NCI-H2029 (cell line): ENCODE measurements around the gene NT5DC2.

Source experiments
- DNase-seq: peaks from one replicate; lab custom pipeline; 2025; lab: John Stamatoyannopoulos, UW

The NT5DC2 gene

DNA sequence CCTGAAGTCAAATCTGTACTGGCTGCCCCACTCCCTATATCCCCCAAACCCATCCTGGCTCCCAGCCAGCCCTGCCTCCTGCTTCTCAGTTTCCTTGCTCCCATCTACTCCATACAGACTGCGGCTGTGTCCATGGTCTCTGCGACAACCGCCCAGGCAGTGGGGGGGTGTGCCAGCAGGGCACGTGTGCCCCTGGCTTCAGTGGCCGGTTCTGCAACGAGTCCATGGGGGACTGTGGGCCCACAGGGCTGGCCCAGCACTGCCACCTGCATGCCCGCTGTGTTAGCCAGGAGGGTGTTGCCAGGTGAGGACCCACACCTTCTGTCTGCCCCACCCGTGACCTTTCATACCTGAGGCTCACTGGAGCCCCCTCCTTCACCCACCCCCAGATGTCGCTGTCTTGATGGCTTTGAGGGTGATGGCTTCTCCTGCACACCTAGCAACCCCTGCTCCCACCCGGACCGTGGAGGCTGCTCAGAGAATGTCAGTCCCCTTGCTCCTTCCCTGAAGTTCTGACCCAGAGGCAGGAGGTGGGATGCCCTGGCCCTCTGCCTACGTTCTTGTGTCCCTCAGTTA is 23.8 kb downstream of the NT5DC2 start:
- DNase-seq: no peak

DNA sequence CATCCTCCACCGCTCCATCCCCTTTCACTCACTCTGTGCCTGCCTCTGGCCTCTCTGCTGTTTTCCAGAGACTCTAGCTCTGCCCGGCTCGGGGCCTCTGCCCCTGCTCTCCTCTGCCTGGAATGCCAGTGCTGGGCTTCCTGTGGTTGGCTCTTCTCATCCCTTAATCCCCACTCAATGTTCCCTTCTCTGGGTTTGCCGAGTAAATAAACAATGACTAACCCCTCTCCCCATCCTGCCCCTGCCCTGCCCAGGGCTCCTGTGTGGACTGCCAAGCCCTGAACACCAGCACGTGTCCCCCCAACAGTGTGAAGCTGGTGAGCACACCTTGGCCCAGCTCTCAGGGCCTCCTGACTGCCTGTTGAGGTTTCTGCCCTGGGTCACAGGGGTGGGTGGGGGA is 26.3 kb downstream of the NT5DC2 start:
- no peak for DNase-seq

DNA sequence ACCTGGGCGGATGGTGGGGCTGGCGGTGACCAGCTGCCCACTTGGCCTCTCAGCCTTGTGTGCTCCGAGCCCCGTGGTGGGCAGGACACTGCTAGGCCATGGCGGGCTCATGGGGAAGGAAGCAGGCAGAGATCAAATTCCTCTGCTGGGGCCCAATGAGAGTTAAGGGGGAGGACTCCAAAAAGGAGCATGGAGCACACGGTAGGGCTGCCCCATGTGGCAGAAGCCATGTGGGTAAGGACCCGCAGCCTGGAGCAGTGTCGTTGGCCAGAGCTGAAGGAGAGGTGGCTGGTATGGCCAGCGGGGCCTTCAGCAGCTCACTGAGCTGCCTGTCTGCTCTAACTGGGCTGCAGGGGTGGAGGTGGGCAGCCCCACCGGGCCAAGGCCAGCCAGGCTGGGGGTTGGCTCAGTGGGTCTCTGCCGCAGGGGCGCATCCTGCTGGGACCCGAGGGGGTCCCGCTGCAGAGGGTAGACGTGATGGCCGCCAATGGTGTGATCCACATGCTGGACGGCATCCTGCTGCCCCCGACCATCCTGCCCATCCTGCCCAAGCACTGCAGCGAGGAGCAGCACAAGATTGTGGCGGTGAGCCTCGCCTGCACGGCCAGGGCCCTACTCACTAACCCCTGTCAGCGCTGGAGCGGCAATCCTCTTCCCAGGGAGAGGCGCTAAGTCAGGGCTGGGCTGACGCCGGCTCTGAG is 27.2 kb downstream of the NT5DC2 start:
- DNase-seq: no peak

DNA sequence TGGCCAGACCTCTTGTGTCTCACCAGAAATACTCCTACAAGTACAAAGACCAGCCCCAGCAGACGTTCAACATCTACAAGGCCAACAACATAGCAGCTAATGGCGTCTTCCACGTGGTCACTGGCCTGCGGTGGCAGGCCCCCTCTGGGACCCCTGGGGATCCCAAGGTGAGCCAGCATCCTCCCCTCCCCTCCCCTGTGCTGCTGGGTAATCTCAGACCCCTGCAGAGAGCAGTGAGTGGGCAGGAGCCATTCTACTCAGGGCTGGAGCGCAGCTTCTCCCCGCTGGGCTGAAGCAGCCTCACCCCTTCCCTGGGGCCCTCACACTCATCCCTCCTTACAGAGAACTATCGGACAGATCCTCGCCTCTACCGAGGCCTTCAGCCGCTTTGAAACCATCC is 28.7 kb downstream of the NT5DC2 start:
- no peak for DNase-seq

DNA sequence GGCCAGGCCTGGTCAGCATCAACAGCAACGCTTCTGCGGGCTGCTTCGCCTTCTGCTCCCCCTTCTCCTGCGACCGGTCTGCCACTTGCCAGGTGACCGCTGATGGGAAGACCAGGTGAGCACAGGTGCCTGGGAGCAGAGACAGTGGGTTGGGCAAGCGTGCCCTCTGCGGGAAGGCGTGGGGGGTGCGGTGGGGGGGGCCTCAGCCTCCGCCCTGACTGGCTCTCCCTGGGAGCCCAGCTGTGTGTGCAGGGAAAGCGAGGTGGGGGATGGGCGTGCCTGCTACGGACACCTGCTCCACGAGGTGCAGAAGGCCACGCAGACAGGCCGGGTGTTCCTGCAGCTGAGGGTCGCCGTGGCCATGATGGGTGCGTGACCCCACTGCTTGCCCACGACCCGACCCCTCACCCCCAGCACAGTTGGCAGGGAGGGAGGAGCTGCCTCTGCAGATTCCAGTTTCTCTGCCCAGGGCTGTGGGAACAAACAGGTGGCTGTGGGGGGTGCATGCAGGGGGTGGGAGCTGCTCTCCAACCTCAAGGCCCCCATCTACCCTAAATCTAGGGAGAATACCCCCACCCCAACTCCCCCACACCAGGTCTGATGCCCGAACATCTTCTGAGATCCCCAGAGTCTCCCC is 29.8 kb downstream of the NT5DC2 start:
- DNase-seq: no peak

DNA sequence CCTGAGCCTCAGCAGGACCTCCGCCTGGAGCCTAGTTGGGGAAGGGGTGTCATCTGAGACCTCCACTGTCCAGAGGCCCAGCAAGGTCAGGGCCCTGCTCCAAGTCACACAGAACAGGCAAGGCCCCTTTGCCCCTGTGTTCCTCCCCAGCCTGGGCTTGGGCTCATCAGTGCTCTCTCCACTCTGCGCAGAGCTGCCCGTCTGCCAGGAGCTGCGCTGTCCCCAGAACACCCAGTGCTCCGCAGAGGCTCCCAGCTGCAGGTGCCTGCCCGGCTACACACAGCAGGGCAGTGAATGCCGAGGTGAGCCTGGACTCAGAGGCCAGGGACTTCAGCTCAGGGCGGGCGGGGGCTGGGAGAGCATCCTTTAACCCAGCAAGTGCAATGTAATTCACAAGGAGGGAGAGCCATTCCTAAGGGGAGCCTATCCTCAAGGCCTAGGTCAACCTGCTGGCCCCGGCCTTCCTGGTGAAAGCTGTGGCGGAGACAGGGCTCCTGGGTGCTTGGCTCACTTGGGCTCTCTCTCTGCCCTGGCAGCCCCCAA is 30.8 kb downstream of the NT5DC2 start:
- no peak for DNase-seq

DNA sequence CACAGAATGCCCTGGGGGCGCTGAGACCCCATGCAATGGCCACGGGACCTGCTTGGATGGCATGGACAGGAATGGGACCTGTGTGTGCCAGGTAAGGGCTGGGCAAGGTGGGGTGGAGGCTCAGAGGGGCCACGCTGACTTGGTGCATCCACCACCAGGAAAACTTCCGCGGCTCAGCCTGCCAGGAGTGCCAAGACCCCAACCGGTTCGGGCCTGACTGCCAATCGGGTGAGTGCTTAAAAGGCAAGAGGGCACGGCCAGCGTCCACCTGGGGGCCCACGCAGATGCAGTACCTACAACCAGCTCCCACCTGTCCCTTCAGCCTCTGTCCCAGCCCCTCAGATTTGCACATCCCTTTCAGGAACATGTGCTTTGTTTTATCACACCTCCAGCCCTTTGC is 31.7 kb downstream of the NT5DC2 start:
- no peak for DNase-seq

DNA sequence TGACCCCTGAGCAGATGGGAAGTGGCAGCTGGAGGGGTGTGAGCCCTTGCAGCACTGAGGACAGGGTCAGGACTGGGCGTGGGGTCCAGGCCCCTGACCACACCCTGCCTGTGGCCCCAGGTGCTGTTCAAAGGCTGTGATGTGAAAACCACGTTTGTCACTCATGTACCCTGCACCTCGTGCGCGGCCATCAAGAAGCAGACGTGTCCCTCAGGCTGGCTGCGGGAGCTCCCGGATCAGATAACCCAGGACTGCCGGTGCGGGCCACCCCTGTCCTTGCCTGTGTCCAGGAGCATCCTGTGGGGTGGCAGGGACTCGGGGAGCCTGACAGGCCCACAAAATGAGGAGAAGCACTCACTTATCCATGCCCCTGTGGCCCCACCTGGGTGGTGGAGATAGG is 32.6 kb downstream of the NT5DC2 start:
- DNase-seq: no peak

DNA sequence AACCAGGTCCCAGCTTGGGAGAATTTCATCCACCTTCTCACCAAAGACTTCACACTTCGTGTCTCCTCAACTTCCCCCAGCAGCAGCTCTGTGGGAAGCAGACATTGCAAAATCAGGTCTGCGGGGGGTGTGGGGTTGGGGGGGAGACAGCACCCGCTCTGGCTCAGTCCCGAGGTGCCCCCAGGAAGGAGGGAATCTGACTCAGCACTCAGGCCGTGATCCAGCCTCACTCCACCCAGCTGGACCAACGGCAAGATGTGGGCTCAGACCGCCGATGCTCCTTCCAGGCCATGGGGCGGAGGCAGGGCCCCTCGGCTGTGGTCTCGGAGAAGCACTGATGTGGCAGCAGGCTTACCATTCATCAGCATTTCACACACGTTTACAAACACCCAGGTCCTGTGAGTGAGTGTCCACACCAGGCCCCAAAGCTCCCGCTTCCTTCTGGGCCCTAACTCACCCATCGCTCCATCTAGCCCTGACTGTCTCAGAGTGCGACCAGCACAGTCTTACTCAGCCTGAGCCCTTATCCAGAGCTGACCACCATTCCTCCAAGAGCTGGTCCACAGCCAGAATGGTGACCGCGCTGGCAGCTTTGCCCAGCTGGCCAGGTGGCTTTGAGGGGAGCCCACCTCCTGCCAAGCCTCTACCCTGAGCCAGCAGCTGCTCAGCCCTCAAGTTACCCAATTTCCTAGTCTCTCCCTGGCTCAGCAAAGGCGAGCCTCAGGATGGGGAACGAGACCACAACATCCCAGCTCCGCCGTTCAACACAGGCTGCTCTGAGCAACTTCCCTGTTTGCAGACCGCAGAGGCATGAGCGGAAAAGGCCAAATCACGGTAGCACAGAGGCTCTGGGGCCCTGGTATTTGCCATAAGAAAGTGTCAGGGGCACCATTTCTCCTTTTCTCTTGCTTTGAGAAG is 35.3 kb downstream of the NT5DC2 start:
- DNase-seq: no peak

DNA sequence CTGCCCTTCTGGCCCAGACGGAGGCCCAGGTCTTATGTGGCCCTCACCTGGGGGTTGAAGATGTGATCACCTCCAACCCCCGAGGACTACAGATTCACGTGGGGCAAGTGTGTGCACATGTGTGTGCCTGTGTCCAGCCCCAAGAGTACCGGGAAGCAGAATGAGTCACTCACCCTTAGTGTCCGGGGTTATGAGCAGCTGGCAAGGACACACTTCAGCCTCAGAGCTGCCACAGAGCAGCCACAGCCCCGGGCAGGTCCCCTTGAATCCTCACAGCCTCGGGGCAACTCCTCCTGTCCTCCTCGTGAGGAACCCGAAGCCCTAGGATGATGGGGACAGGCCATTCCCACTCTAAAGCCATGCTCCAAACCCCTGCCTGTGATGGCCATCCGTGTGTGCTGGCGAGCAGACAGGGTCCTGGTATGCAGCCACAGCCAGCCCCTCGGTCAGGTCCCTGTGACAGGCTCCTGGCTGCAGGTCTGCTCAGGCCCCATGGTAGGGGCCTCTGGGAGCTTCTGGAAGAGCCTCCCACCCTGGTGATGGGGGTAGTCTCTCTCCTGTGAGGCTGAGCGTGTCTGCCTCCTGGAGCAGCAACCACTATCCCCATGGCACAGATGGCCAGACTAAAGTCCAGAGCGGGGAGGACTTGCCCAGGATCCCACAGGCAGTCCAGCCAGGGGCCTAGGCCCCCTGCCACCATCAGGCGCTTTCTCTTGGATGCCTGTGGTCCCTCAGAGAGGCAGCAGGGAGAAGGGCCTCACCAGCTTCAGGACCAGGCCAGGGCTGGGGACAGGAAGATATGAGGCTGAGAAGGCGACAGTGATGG is 37.7 kb downstream of the NT5DC2 start:
- no peak for DNase-seq

DNA sequence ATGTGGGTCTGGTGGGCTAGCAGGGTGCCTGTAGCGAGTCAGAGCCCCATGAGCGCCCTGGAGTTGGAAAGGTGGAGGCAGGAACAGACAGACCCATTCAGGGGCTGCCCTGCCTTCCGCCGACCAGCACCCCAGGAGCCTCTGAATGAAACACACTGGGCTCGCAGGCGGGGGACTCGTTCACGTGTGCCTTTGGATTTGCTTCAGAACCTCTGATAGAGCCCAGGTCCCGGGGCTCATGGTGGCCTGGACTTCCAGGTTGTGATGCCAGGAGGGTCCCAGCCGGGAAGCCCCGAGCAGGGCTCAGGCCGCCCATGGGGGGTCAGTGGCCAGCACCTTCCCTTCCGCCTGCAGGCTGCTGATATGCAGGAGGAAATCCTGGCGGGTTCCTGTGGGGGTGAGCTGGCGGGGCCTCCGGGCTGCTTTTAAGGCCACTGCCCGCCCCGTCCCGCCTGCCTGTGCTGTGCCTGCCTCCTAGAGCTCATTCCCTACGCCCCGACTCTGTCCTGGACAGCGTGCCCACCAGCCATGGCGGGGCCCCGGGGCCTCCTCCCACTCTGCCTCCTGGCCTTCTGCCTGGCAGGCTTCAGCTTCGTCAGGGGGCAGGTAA is 38.7 kb downstream of the NT5DC2 start, which contains the start of gene STAB1:
TSS of gene STAB1 (plus strand) at position 453 of the 610 bp plus-strand sequence. CDS start at position 529, 76 bp downstream.
- no peak for DNase-seq

DNA sequence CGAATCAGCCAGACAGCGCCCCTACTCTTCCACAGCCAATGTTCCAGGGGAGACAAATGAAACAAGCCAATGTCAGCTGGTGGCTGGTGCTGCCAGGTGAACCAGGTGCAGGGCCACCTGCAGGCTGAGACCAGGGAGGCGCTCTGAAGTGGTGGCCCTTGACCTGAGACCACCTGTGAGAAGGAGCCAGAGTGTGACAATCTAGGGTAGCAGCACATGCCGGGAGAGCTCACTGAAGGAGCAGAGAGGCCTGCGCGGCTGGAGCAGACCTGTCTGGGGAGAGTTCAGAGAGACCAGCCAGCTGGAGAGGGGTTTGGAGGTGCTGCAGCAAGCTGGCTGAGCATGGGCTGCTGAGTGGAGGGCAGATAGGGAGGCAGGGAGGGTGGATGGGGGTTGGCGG is 39.2 kb downstream of the NT5DC2 start:
- no peak for DNase-seq

DNA sequence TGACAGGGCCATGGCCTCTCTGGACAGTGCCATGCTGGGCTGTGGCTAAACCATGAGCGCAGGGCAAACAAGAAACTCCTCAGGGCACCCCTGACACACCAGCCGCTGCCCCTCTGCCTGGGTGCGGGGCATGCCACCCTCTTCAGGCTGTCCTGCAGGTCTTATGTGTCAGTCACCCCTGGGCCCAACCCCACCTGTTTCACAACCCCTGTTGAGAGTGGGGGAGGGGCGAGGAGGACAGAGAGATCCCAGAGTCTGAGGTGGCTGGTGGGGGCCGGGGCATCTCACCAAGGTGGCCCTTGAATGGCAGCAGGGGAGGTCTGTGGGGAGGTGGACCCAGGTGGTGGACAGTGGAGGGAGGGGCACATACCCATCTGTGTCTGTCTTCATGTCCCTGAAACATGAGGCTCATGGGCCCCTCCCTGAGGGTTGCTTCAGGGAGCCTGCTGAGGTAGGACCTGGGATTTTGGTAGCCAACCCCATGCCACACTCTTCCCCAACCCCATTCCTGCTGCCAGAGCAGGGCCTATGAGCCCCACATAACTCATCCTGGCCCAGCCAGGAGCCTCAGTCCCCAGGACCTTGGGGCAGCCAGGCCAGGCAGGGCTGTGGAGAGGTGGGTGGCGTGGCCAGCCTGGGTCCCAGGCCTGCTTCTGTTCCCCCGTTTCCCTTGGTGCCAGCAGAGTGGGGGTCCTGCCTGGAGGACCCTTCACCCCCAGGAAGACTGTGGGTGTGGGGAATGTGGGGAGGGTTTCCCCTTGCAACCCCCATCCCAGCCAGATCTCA is 40.2 kb downstream of the NT5DC2 start:
- DNase-seq: no peak

DNA sequence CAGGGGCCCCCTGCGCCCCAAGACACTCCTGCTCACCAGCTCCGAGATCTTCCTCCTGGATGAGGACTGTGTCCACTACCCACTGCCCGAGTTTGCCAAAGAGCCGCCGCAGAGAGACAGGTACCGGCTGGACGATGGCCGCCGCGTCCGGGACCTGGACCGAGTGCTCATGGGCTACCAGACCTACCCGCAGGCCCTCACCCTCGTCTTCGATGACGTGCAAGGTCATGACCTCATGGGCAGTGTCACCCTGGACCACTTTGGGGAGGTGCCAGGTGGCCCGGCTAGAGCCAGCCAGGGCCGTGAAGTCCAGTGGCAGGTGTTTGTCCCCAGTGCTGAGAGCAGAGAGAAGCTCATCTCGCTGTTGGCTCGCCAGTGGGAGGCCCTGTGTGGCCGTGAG is 41.6 kb downstream of the NT5DC2 start:
- DNase-seq: no peak

DNA sequence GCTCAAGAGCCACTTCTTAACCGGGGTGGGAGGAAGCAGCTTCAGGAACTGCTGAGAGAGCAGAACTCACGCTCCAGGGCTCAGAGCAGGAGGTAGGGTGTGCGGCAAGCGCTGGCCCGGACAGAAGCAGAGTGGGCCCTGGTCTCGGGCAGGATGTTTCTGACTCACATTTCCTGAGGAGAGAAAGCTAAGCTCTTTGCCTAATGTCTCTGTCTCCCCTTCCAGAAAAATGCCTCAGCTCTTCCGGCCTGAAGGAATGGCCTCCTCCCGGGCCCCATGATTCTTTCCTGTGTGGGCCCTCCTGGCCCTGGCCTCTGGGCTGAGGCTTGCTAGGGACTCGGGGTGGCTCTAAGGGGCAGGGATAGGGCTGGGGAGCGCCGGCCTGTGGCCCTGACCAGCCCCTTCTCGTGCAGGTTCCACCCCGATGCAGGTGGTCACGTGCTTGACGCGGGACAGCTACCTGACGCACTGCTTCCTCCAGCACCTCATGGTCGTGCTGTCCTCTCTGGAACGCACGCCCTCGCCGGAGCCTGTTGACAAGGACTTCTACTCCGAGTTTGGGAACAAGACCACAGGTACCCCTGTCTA is 42.6 kb downstream of the NT5DC2 start:
- DNase-seq: no peak

DNA sequence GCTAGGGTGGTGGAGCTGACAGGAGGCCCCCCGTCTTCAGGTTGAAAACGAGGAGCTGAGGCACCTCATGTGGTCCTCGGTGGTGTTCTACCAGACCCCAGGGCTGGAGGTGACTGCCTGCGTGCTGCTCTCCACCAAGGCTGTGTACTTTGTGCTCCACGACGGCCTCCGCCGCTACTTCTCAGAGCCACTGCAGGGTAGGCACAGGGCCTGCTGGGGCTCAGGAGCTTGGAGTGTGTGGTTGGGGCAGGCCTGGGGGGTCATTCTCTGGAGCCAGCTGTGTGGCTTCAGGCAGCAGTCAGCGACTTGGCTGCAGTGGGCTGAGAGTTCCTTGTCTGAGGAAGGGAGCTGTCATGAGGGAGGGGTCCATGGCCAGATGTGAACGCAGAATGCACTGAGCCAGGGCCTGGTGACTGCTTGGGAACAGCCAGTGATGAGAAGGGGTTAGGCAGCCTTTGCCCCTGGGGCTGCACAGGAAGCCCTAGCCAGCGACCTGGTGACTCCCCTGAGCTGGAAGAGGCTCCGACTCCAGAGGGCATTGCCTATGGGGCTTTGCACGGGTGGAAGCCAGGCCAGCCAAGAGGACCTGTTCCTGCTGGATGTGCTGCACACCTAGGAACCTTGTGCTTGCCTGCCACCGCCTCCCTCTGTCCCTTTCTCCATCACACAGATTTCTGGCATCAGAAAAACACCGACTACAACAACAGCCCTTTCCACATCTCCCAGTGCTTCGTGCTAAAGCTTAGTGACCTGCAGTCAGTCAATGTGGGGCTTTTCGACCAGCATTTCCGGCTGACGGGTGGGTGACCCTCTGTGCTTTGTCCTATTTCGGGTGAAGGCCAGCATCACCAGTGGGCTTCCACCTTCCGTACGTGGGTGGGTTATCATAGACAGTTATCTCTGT is 43.4 kb downstream of the NT5DC2 start:
- DNase-seq: no peak

DNA sequence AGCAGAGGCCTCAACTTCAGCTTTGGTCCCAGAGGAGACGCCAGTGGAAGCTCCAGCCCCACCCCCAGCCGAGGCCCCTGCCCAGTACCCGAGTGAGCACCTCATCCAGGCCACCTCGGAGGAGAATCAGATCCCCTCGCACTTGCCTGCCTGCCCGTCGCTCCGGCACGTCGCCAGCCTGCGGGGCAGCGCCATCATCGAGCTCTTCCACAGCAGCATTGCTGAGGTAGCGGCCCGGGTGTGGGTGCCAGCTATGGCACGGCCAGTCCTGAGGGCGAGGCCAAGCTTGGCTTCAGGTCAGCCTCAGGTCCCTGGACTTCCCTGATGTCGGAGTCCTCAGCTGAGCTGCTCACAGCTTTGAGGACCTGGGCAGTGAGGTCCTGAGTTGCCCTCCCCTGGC is 44.2 kb downstream of the NT5DC2 start:
- no peak for DNase-seq

DNA sequence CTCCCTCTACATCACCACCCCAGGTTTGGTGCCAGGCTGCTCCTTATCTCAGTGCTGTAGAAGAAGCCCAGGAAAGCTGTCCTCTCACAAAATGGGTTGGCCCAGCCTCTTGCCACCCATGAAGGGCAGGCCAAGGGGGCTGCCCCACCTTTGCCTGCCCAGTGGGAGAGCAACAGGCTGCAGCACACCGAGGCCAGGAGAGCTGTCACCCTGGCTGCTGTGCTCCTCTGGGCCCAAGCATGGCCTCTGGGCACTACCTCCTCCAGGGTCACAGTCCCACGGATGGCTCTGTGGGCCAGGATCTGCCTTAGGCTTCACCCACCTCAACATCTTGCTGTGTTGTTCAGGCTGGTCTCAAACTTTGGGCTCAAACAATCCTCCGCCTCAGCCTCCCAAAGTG is 44.9 kb downstream of the NT5DC2 start:
- DNase-seq: no peak
